ENCODE data around the gene NCKAP5.

GRCh38 chr2:133516405-133517026, 51.7 kb downstream of the NCKAP5 start:
- TF ChIP-seq CTCF (IDR thresholded peaks at IDR 0.05; ENCODE audit: poor library complexity) (no peak), EZH2 (IDR thresholded peaks at IDR 0.05; ENCODE audit: borderline replicate concordance) (no peak), EZH2phosphoT487 (IDR thresholded peaks at IDR 0.05; ENCODE audit: low read depth, severe bottlenecking, unreplicated experiment) (no peak)
